Thyroid gland (tissue), 4 donors: ENCODE measurements around the gene GNA15.

Experiments
- CTCF ChIP-seq, 6 experiments: fragments of 200-600 bp in 3 of 6; fragments of 450-650 bp in 3 of 6; sonication (generic) in 3 of 6; IDR thresholded peaks; one replicate each; pipeline ENCODE4 v1.5.1; 2016 to 2019; ENCODE audit warnings: antibody characterized with exemption in 6 of 6, mild to moderate bottlenecking in 2 of 6, inconsistent platforms in 1 of 6, moderate library complexity in 1 of 6
- POLR2A ChIP-seq, 2 donors: fragments of 450-650 bp; IDR thresholded peaks; one replicate each; pipeline ENCODE4 v1.6.1; 2017; ENCODE audit warnings: antibody characterized with exemption in 2 of 2, mild to moderate bottlenecking in 2 of 2, moderate library complexity in 1 of 2

GRCh38 chr19:3202346-3202745, 66.5 kb downstream of the GNA15 start:
- TF ChIP-seq POLR2A (IDR thresholded peaks at IDR 0.05) (no peak), CTCF (IDR thresholded peaks at IDR 0.05) (no peak)
